Hematopoietic multipotent progenitor cell treated with erythropoietin and hydrocortisone succinate and interleukin-3 and kit ligand, for 8 days (in vitro differentiated cells): ENCODE data around the gene LPAR1.

Experiments
- DNase-seq: peaks from one replicate; pipeline ENCODE4 v3.0.0-alpha.2; 2015

The LPAR1 gene

GRCh38 chr9:110912419-110913291 lies 125.6 kb downstream of the LPAR1 start:
- no peak for DNase-seq

GRCh38 chr9:110911659-110912418 lies 126.4 kb downstream of the LPAR1 start:
- DNase-seq: no peak

- no peak for DNase-seq
Measured at GRCh38 chr9:110908894-110909293, 129.4 kb downstream of the LPAR1 start.

GRCh38 chr9:110900917-110901316 lies 137.4 kb downstream of the LPAR1 start:
- DNase-seq: no peak

- DNase-seq: no peak
Measured at GRCh38 chr9:110900456-110900855, 137.8 kb downstream of the LPAR1 start.

GRCh38 chr9:110898866-110899265 lies 139.4 kb downstream of the LPAR1 start:
- no peak for DNase-seq

- no peak for DNase-seq
Measured at GRCh38 chr9:110898358-110898757, 139.9 kb downstream of the LPAR1 start.

- no peak for DNase-seq
Measured at GRCh38 chr9:110897943-110898342, 140.3 kb downstream of the LPAR1 start.

GRCh38 chr9:110895147-110895905 lies 142.9 kb downstream of the LPAR1 start:
- no peak for DNase-seq

GRCh38 chr9:110894731-110895130 lies 143.5 kb downstream of the LPAR1 start:
- no peak for DNase-seq

- no peak for DNase-seq
Measured at GRCh38 chr9:110892689-110893088, 145.6 kb downstream of the LPAR1 start.

GRCh38 chr9:110891760-110892159 lies 146.5 kb downstream of the LPAR1 start:
- DNase-seq: no peak

- no peak for DNase-seq
Measured at GRCh38 chr9:110890416-110890815, 147.9 kb downstream of the LPAR1 start.

GRCh38 chr9:110887276-110887675 lies 151.0 kb downstream of the LPAR1 start:
- no peak for DNase-seq

- no peak for DNase-seq
Measured at GRCh38 chr9:110886832-110887231, 151.4 kb downstream of the LPAR1 start.

- no peak for DNase-seq
Measured at GRCh38 chr9:110880189-110880588, 158.1 kb downstream of the LPAR1 start.

GRCh38 chr9:110877374-110877773 lies 160.9 kb downstream of the LPAR1 start:
- DNase-seq: no peak

- DNase-seq: no peak
Measured at GRCh38 chr9:110876929-110877328, 161.3 kb downstream of the LPAR1 start.

- peak; percentile 56 for DNase-seq
Measured at GRCh38 chr9:110874963-110875674, 163.2 kb downstream of the LPAR1 start.

GRCh38 chr9:110872920-110873319 lies 165.3 kb downstream of the LPAR1 start:
- DNase-seq: no peak

- no peak for DNase-seq
Measured at GRCh38 chr9:110871736-110872135, 166.5 kb downstream of the LPAR1 start.

- peak; percentile 26 for DNase-seq
Measured at GRCh38 chr9:110869931-110870330, 168.3 kb downstream of the LPAR1 start.

GRCh38 chr9:110864011-110864410 lies 174.3 kb downstream of the LPAR1 start:
- no peak for DNase-seq
